ENCODE measurements around the gene WEE2.

Gene WEE2

GRCh38 chr7:141699860-141700259, 8.3 kb upstream of the WEE2 start:
- Histone ChIP-seq H3K4me2 (peak overlapping the region; percentile 91), H3K4me1 (peaks cover 62% of the 10 kb centered on the region)
- TF ChIP-seq Cebpa-rat (IDR thresholded peaks at IDR 0.05), result no peak

GRCh38 chr7:141700296-141700847, 7.8 kb upstream of the WEE2 start:
- no peak for TF ChIP-seq Cebpa-rat (IDR thresholded peaks at IDR 0.05)
- no peaks in the 10 kb centered on the region for H3K9me3 ChIP-seq
- H3K36me3 ChIP-seq, result no peaks in the 10 kb centered on the region
- peaks cover 49% of the 10 kb centered on the region for H4K20me1 ChIP-seq
- H3K4me1 ChIP-seq, result peaks cover 62% of the 10 kb centered on the region
- peak overlapping the region; percentile 84 for H3K4me3 ChIP-seq
- peak overlapping the region; percentile 54; the same call in 1 of the 2 replicates for H3K9ac ChIP-seq
- H3K27ac ChIP-seq, result no peak overlapping the region
- H3K27me3 ChIP-seq, result 0 out of 2 replicates have a peak, but pooled peaks cover 7% of the 10 kb centered on the region
- H3K4me2 ChIP-seq, result peak overlapping the region; percentile 91

More at GRCh38 chr7:141699860-141700259, 8.3 kb upstream of the WEE2 start:
- no peak overlapping the region for H3K9ac ChIP-seq
- no peaks in the 10 kb centered on the region for H3K9me3 ChIP-seq
- no peaks in the 10 kb centered on the region for H3K36me3 ChIP-seq
- H3K27me3 ChIP-seq, result 0 out of 2 replicates have a peak, but pooled peaks cover 7% of the 10 kb centered on the region
- peaks cover 54% of the 10 kb centered on the region for H4K20me1 ChIP-seq
- H3K27ac ChIP-seq, result no peak overlapping the region
- no peak overlapping the region for H3K4me3 ChIP-seq

GRCh38 chr7:141700848-141701371, 7.2 kb upstream of the WEE2 start:
- TF ChIP-seq Cebpa-rat (IDR thresholded peaks at IDR 0.05), result no peak
- Histone ChIP-seq H3K36me3 (no peaks in the 10 kb centered on the region), H3K4me1 (peaks cover 59% of the 10 kb centered on the region), H4K20me1 (peaks cover 44% of the 10 kb centered on the region), H3K4me3 (peak overlapping the region; percentile 84), H3K9ac (peak overlapping the region; percentile 54; the same call in 1 of the 2 replicates), H3K27ac (no peak overlapping the region; the same call in 1 of the 2 replicates), H3K27me3 (0 out of 2 replicates have a peak, but pooled peaks cover 7% of the 10 kb centered on the region), H3K9me3 (no peaks in the 10 kb centered on the region), H3K4me2 (peak overlapping the region; percentile 91)

- peaks cover 42% of the 10 kb centered on the region for H4K20me1 ChIP-seq
- no peak for TF ChIP-seq Cebpa-rat (IDR thresholded peaks at IDR 0.05)
- no peaks in the 10 kb centered on the region for H3K9me3 ChIP-seq
- H3K4me3 ChIP-seq, result peak overlapping the region; percentile 84
- 0 out of 2 replicates have a peak, but pooled peaks cover 7% of the 10 kb centered on the region for H3K27me3 ChIP-seq
- H3K4me1 ChIP-seq, result peaks cover 53% of the 10 kb centered on the region
- peak overlapping the region; percentile 84 for H3K27ac ChIP-seq
- peak overlapping the region; percentile 83 for H3K9ac ChIP-seq
- peak overlapping the region; percentile 86 for H3K4me2 ChIP-seq
- no peaks in the 10 kb centered on the region for H3K36me3 ChIP-seq
Observed at GRCh38 chr7:141701489-141702046, 6.6 kb upstream of the WEE2 start.

GRCh38 chr7:141702047-141702567, 6.0 kb upstream of the WEE2 start, which contains the start of gene DENND11:
TSS of gene DENND11 (minus strand) at chr7:141702166. CDS start at chr7:141702153, 13 bp downstream.
- Histone ChIP-seq H3K36me3 (no peaks in the 10 kb centered on the region), H3K9ac (peak within 1 kb of the TSS; percentile 83), H4K20me1 (peaks cover 40% of the 10 kb centered on the region), H3K4me1 (peaks cover 49% of the 10 kb centered on the region), H3K9me3 (no peaks in the 10 kb centered on the region), H3K4me3 (peak within 1 kb of the TSS; percentile 84), H3K27me3 (0 out of 2 replicates have a peak, but pooled peaks cover 7% of the 10 kb centered on the region), H3K4me2 (peak within 1 kb of the TSS; percentile 91), H3K27ac (peak within 1 kb of the TSS; percentile 84)
- no peak for TF ChIP-seq Cebpa-rat (IDR thresholded peaks at IDR 0.05)

- H3K9me3 ChIP-seq, result no peaks in the 10 kb centered on the region
Observed at GRCh38 chr7:141702892-141703291, 5.3 kb upstream of the WEE2 start.

GRCh38 chr7:141704112-141704511, 4.0 kb upstream of the WEE2 start:
- no peak overlapping the region for H3K27ac ChIP-seq
- H4K20me1 ChIP-seq, result peaks cover 20% of the 10 kb centered on the region
- H3K9me3 ChIP-seq, result no peaks in the 10 kb centered on the region
- H3K4me1 ChIP-seq, result peaks cover 29% of the 10 kb centered on the region
- no peak overlapping the region for H3K4me2 ChIP-seq
- H3K36me3 ChIP-seq, result no peaks in the 10 kb centered on the region
- no peak overlapping the region for H3K4me3 ChIP-seq
- 0 out of 2 replicates have a peak, but pooled peaks cover 7% of the 10 kb centered on the region for H3K27me3 ChIP-seq
- TF ChIP-seq Cebpa-rat (IDR thresholded peaks at IDR 0.05), result no peak
- no peak overlapping the region for H3K9ac ChIP-seq

More at GRCh38 chr7:141702892-141703291, 5.3 kb upstream of the WEE2 start:
- H3K4me1 ChIP-seq, result peaks cover 42% of the 10 kb centered on the region
- TF ChIP-seq Cebpa-rat (IDR thresholded peaks at IDR 0.05), result no peak
- 0 out of 2 replicates have a peak, but pooled peaks cover 7% of the 10 kb centered on the region for H3K27me3 ChIP-seq
- no peak overlapping the region for H3K27ac ChIP-seq
- no peak overlapping the region for H3K9ac ChIP-seq
- peak overlapping the region; percentile 84; the same call in 1 of the 2 replicates for H3K4me3 ChIP-seq
- no peaks in the 10 kb centered on the region for H3K36me3 ChIP-seq
- peaks cover 32% of the 10 kb centered on the region for H4K20me1 ChIP-seq
- peak overlapping the region; percentile 86 for H3K4me2 ChIP-seq

- Histone ChIP-seq H3K36me3 (no peaks in the 10 kb centered on the region), H3K4me2 (no peak overlapping the region), H3K4me1 (peaks cover 23% of the 10 kb centered on the region), H3K9ac (no peak overlapping the region), H3K27ac (no peak overlapping the region), H3K4me3 (no peak overlapping the region), H4K20me1 (peaks cover 13% of the 10 kb centered on the region), H3K9me3 (no peaks in the 10 kb centered on the region), H3K27me3 (0 out of 2 replicates have a peak, but pooled peaks cover 7% of the 10 kb centered on the region)
- no peak for TF ChIP-seq Cebpa-rat (IDR thresholded peaks at IDR 0.05)
Observed at GRCh38 chr7:141704741-141705140, 3.4 kb upstream of the WEE2 start.

GRCh38 chr7:141706239-141707064, 1.7 kb upstream of the WEE2 start:
- H3K4me2 ChIP-seq, result no peak overlapping the region
- H3K27me3 ChIP-seq, result 0 out of 2 replicates have a peak, but pooled peaks cover 7% of the 10 kb centered on the region
- H4K20me1 ChIP-seq, result no peaks in the 10 kb centered on the region
- no peak for TF ChIP-seq Cebpa-rat (IDR thresholded peaks at IDR 0.05)
- H3K9ac ChIP-seq, result no peak overlapping the region
- H3K4me3 ChIP-seq, result no peak overlapping the region
- H3K36me3 ChIP-seq, result no peaks in the 10 kb centered on the region
- H3K27ac ChIP-seq, result no peak overlapping the region
- peaks cover 9% of the 10 kb centered on the region for H3K4me1 ChIP-seq
- no peaks in the 10 kb centered on the region for H3K9me3 ChIP-seq
